Measurements from ENCODE around the gene CGA.

CGA gene

GRCh38 chr6:87093651-87094050 lies 1.3 kb downstream of the CGA start:
- in situ Hi-C loops (cut with HindIII; ENCODE audit: low pct_ligation_motif_present, low pct_unique_long_range_greater_than_20kb, low sequenced_read_pairs): no loop called here
- no peak for DNase-seq

GRCh38 chr6:87093199-87093598 lies 1.7 kb downstream of the CGA start:
- in situ Hi-C loops (cut with HindIII; ENCODE audit: low pct_ligation_motif_present, low pct_unique_long_range_greater_than_20kb, low sequenced_read_pairs): no loop called here
- no peak for DNase-seq

- no peak for DNase-seq
- in situ Hi-C loops (cut with HindIII; ENCODE audit: low pct_ligation_motif_present, low pct_unique_long_range_greater_than_20kb, low sequenced_read_pairs): no loop called here
These were observed 2.5 kb downstream of the CGA start for GRCh38 chr6:87092435-87092834.

GRCh38 chr6:87089135-87089534 lies 5.8 kb downstream of the CGA start:
- in situ Hi-C loops (cut with HindIII; ENCODE audit: low pct_ligation_motif_present, low pct_unique_long_range_greater_than_20kb, low sequenced_read_pairs): no loop called here
- no peak for DNase-seq

GRCh38 chr6:87088076-87088475 lies 6.8 kb downstream of the CGA start:
- no peak for DNase-seq
- in situ Hi-C loops (cut with HindIII; ENCODE audit: low pct_ligation_motif_present, low pct_unique_long_range_greater_than_20kb, low sequenced_read_pairs): no loop called here

- no peak for DNase-seq
- in situ Hi-C loops (cut with HindIII; ENCODE audit: low pct_ligation_motif_present, low pct_unique_long_range_greater_than_20kb, low sequenced_read_pairs): no loop called here
These were observed 12.7 kb downstream of the CGA start for GRCh38 chr6:87082160-87082721.

- in situ Hi-C loops (cut with HindIII; ENCODE audit: low pct_ligation_motif_present, low pct_unique_long_range_greater_than_20kb, low sequenced_read_pairs): no loop called here
- DNase-seq: peak; percentile 69
These were observed 15.8 kb downstream of the CGA start for GRCh38 chr6:87078983-87079616.

GRCh38 chr6:87075168-87075567 lies 19.7 kb downstream of the CGA start:
- in situ Hi-C loops (cut with HindIII; ENCODE audit: low pct_ligation_motif_present, low pct_unique_long_range_greater_than_20kb, low sequenced_read_pairs): no loop called here
- DNase-seq: no peak

GRCh38 chr6:87074101-87074621 lies 20.7 kb downstream of the CGA start:
- peak; percentile 6 for DNase-seq
- in situ Hi-C loops (cut with HindIII; ENCODE audit: low pct_ligation_motif_present, low pct_unique_long_range_greater_than_20kb, low sequenced_read_pairs): no loop called here

GRCh38 chr6:87071683-87072082 lies 23.2 kb downstream of the CGA start:
- DNase-seq: no peak
- in situ Hi-C loops (cut with HindIII; ENCODE audit: low pct_ligation_motif_present, low pct_unique_long_range_greater_than_20kb, low sequenced_read_pairs): no loop called here

- in situ Hi-C loops (cut with HindIII; ENCODE audit: low pct_ligation_motif_present, low pct_unique_long_range_greater_than_20kb, low sequenced_read_pairs): no loop called here
- DNase-seq: no peak
These were observed 24.2 kb downstream of the CGA start for GRCh38 chr6:87070741-87071140.

- in situ Hi-C loops (cut with HindIII; ENCODE audit: low pct_ligation_motif_present, low pct_unique_long_range_greater_than_20kb, low sequenced_read_pairs): no loop called here
- no peak for DNase-seq
These were observed 26.1 kb downstream of the CGA start for GRCh38 chr6:87068795-87069194.

- DNase-seq: peak; percentile 33
- in situ Hi-C loops (cut with HindIII; ENCODE audit: low pct_ligation_motif_present, low pct_unique_long_range_greater_than_20kb, low sequenced_read_pairs): no loop called here
These were observed 28.2 kb downstream of the CGA start for GRCh38 chr6:87066449-87067333.

- no peak for DNase-seq
- in situ Hi-C loops (cut with HindIII; ENCODE audit: low pct_ligation_motif_present, low pct_unique_long_range_greater_than_20kb, low sequenced_read_pairs): no loop called here
These were observed 29.8 kb downstream of the CGA start for GRCh38 chr6:87065117-87065516.

- DNase-seq: no peak
- in situ Hi-C loops (cut with HindIII; ENCODE audit: low pct_ligation_motif_present, low pct_unique_long_range_greater_than_20kb, low sequenced_read_pairs): no loop called here
These were observed 35.0 kb downstream of the CGA start for GRCh38 chr6:87059943-87060342.

- DNase-seq: no peak
- in situ Hi-C loops (cut with HindIII; ENCODE audit: low pct_ligation_motif_present, low pct_unique_long_range_greater_than_20kb, low sequenced_read_pairs): no loop called here
These were observed 40.6 kb downstream of the CGA start for GRCh38 chr6:87054143-87054833.

GRCh38 chr6:87053312-87053711 lies 41.6 kb downstream of the CGA start:
- in situ Hi-C loops (cut with HindIII; ENCODE audit: low pct_ligation_motif_present, low pct_unique_long_range_greater_than_20kb, low sequenced_read_pairs): no loop called here
- DNase-seq: no peak

- DNase-seq: no peak
- in situ Hi-C loops (cut with HindIII; ENCODE audit: low pct_ligation_motif_present, low pct_unique_long_range_greater_than_20kb, low sequenced_read_pairs): no loop called here
These were observed 45.1 kb downstream of the CGA start for GRCh38 chr6:87049779-87050178.

- in situ Hi-C loops (cut with HindIII; ENCODE audit: low pct_ligation_motif_present, low pct_unique_long_range_greater_than_20kb, low sequenced_read_pairs): no loop called here
These were observed 49.3 kb downstream of the CGA start for GRCh38 chr6:87045521-87046075.

More at GRCh38 chr6:87045521-87046075, 49.3 kb downstream of the CGA start:
- DNase-seq: no peak

All from ACHN (cell line).